NCI-H2081 (cell line): ENCODE results near the gene NOL6.
"Not testable (repeated sequence)": the region's sequence is repeated elsewhere in the genome, so short reads cannot be mapped to it uniquely, and the experiment has no call there.

Experiments
- DNase-seq, 2 experiments: peaks; one replicate each; lab custom pipeline; 2025; lab: John Stamatoyannopoulos, UW

The NOL6 gene

GRCh38 chr9:33472881-33473615 is 676 bp downstream of the NOL6 start:
- DNase-seq, result no peak

- DNase-seq, result no peak
Measured at GRCh38 chr9:33472171-33472880, 1.4 kb downstream of the NOL6 start.

- no peak for DNase-seq
Measured at GRCh38 chr9:33471361-33471760, 2.4 kb downstream of the NOL6 start.

- DNase-seq, result no peak
Measured at GRCh38 chr9:33469891-33470290, 3.8 kb downstream of the NOL6 start.

- no peak for DNase-seq
Measured at GRCh38 chr9:33468797-33469621, 4.7 kb downstream of the NOL6 start.

- DNase-seq, result no peak
Measured at GRCh38 chr9:33468215-33468730, 5.5 kb downstream of the NOL6 start.

GRCh38 chr9:33467526-33467925 is 6.2 kb downstream of the NOL6 start:
- DNase-seq, result no peak

GRCh38 chr9:33466565-33467495 is 6.9 kb downstream of the NOL6 start:
- DNase-seq, result peak; percentile 22 to 27

GRCh38 chr9:33465596-33466564 is 7.8 kb downstream of the NOL6 start:
- no peak for DNase-seq

GRCh38 chr9:33465096-33465495 is 8.6 kb downstream of the NOL6 start:
- DNase-seq, result no peak

- no peak for DNase-seq
Measured at GRCh38 chr9:33464045-33464636, 9.6 kb downstream of the NOL6 start.

GRCh38 chr9:33463151-33463550 is 10.6 kb downstream of the NOL6 start:
- no peak for DNase-seq

- no peak for DNase-seq
Measured at GRCh38 chr9:33461492-33461891, 12.2 kb downstream of the NOL6 start.

GRCh38 chr9:33460854-33461253 is 12.9 kb downstream of the NOL6 start:
- no peak for DNase-seq

GRCh38 chr9:33459115-33459514 is 14.6 kb downstream of the NOL6 start:
- DNase-seq, result no peak

- no peak for DNase-seq
Measured at GRCh38 chr9:33458444-33458843, 15.3 kb downstream of the NOL6 start.

GRCh38 chr9:33455945-33456344 is 17.8 kb downstream of the NOL6 start:
- DNase-seq, result no peak

- not testable (repeated sequence) for DNase-seq
Measured at GRCh38 chr9:33455456-33455855, 18.3 kb downstream of the NOL6 start.

GRCh38 chr9:33454661-33455026 is 19.1 kb downstream of the NOL6 start:
- DNase-seq, result not testable (repeated sequence)
